GM18520 (cell line): ENCODE results near the gene SYCE1L.

Experiments
- ATAC-seq: cut with Tn5 transposase; IDR thresholded peaks from one replicate; pipeline ENCODE4 v1.9.1; 2021; ENCODE audit not compliant: unreplicated experiment

SYCE1L gene

DNA sequence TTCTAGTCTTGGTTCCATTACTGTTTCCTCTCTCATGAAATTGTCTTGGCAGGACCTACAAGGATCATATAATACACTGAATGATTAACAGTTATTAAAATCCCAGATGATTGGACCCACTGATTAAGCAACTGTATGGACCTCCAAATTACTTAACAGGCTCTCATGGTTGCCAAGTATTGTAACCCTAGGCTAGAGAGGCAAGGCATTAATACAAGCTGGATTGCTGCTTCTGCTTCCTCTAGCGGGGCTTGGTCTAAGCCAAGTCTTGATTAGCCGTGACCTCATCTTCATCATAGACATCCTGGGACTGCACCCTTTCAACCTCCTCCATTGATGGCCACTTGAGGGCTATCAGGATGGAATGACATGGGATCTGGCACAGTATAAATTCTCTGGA, 46.9 kb downstream of the SYCE1L start:
- no peak for ATAC-seq

GRCh38 chr16:77250400-77250799, 51.2 kb downstream of the SYCE1L start:
- ATAC-seq: no peak
